PC-3 (cell line): ENCODE data around the gene CDH12. TPM values are rescaled to one million over a fixed set of nuclear protein-coding genes. Genes with fewer than 3 reads are reported as not detected.

Experiments
- ATAC-seq: fragments of 200-7000 bp; cut with Tn5 transposase; 2 replicates; pipeline ENCODE4 v1.9.1; 2020; ENCODE audit warnings: mild to moderate bottlenecking, moderate library complexity
- BruUV-seq: library from RNA; stranded (reverse); fragments of 400-500 nt; replicated peaks from 2 replicates; lab custom pipeline; 2021; lab: Mats Ljungman, UMichigan
- CTCF ChIA-PET: fragments of 300-600 bp; sonication (Branson Sonifier 250); formaldehyde crosslinking; loops from one replicate; lab custom pipeline; 2022; ENCODE audit warnings: antibody characterized with exemption; lab: Charles Lee
- POLR2A ChIA-PET: fragments of 300-600 bp; sonication (Branson Sonifier 250); formaldehyde crosslinking; loops from one replicate; lab custom pipeline; 2022; ENCODE audit warnings: antibody characterized with exemption; ENCODE audit not compliant: unreplicated experiment; lab: Charles Lee
- DNase-seq: peaks from one replicate; pipeline ENCODE4 v3.0.0-alpha.2; 2015
- H2AFZ ChIP-seq: fragments of 300-600 bp; sonication (generic); 2 replicates; pipeline ENCODE4 v1.6.0; 2016; ENCODE audit warnings: antibody characterized with exemption, low read length
- H3F3A ChIP-seq: fragments of 300-600 bp; sonication (generic); one replicate; pipeline ENCODE4 v1.6.0; 2017; ENCODE audit warnings: antibody characterized with exemption, low read length, control low read depth, mild to moderate bottlenecking; ENCODE audit not compliant: unreplicated experiment
- H3K27ac ChIP-seq: fragments of 300-600 bp; sonication (generic); 2 replicates; pipeline ENCODE4 v1.5.1; 2016; ENCODE audit warnings: mild to moderate bottlenecking, low read length
- H3K27me3 ChIP-seq: fragments of 300-600 bp; sonication (generic); 2 replicates; pipeline ENCODE4 v1.6.1; 2016; ENCODE audit warnings: low read length, mixed read lengths
- H3K36me3 ChIP-seq: fragments of 300-600 bp; sonication (generic); 2 replicates; pipeline ENCODE4 v1.6.1; 2016; ENCODE audit warnings: low read depth, mixed run types, low read length, mixed read lengths
- H3K4me1 ChIP-seq: fragments of 300-600 bp; sonication (generic); 2 replicates; pipeline ENCODE4 v1.5.1; 2016; ENCODE audit warnings: low read length; ENCODE audit not compliant: insufficient read depth
- H3K4me2 ChIP-seq: fragments of 300-600 bp; sonication (generic); 2 replicates; pipeline ENCODE4 v1.6.0; 2016; ENCODE audit warnings: low read length
- H3K4me3 ChIP-seq: fragments of 300-600 bp; sonication (generic); 2 replicates; pipeline ENCODE4 v1.5.1; 2016; ENCODE audit warnings: mild to moderate bottlenecking, low read length, mixed read lengths
- H3K79me2 ChIP-seq: fragments of 300-600 bp; sonication (generic); 2 replicates; pipeline ENCODE4 v1.6.1; 2017; ENCODE audit warnings: low read length, mixed read lengths
- H3K9ac ChIP-seq: fragments of 300-600 bp; sonication (generic); 2 replicates; pipeline ENCODE4 v1.6.0; 2016; ENCODE audit warnings: mild to moderate bottlenecking, low read length
- H3K9me2 ChIP-seq: fragments of 300-600 bp; sonication (generic); replicated peaks from 2 replicates; pipeline ENCODE4 v1.6.1; 2016; ENCODE audit warnings: mixed run types, low read length, mixed read lengths
- H3K9me3 ChIP-seq: fragments of 300-600 bp; sonication (generic); 2 replicates; pipeline ENCODE4 v1.6.1; 2016; ENCODE audit warnings: low read length, mixed read lengths
- H4K20me1 ChIP-seq: fragments of 300-600 bp; sonication (generic); 2 replicates; pipeline ENCODE4 v1.6.1; 2016; ENCODE audit warnings: low read length, mixed read lengths
- EZH2 ChIP-seq: fragments of 300-600 bp; sonication (generic); IDR thresholded peaks from one replicate; pipeline ENCODE4 v1.6.1; 2017; ENCODE audit warnings: antibody characterized with exemption, mild to moderate bottlenecking, low read length; ENCODE audit not compliant: unreplicated experiment
- EZH2phosphoT487 ChIP-seq: fragments of 300-600 bp; sonication (generic); IDR thresholded peaks from 2 replicates; pipeline ENCODE4 v1.6.1; 2018; ENCODE audit warnings: mild to moderate bottlenecking, antibody characterized with exemption, low read length, borderline replicate concordance
- intact Hi-C: fragments of 100-400 bp; cut with micrococcal nuclease; formaldehyde crosslinking; loops from 2 replicates; pipeline ENCODE4 v1.9.0; 2023
- total RNA-seq: library from RNA; depleted of rRNA; stranded (reverse); fragments of >200 nt; gene quantifications from 2 replicates; pipeline ENCODE4 v1.2.3, GENCODE V29; 2014
- TF ChIP-seq, protein P1 (sequence below): fragments of 300-600 bp; sonication (generic); conservative IDR thresholded peaks from 2 replicates; pipeline ENCODE4 v1.5.1; 2017; ENCODE audit warnings: antibody characterized with exemption, low read depth, mild to moderate bottlenecking, low read length

Gene CDH12
- total RNA-seq, 1 experiment from 2014 or later, result 0.44 TPM

DNA sequence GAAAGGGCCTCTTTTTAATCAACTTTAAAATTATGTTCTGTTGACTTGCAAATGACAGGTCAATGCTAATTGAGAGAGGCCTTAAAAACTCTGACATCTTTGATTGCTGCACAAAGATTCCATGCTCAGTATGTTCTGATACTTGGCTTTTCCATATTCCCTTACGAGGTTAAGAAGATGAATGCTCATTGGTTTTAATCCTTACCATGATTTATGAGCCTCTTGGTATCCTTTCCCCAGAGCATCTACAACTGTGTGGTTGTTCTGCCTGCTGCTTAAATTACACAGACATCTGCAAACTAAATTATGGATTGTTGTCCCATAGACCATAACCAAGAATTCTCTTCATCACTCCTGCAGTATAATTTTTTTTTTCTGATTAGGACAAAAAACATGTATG, 352.6 kb downstream of the CDH12 start:
- TF ChIP-seq EZH2, result no peak
- TF ChIP-seq, protein P1, sequence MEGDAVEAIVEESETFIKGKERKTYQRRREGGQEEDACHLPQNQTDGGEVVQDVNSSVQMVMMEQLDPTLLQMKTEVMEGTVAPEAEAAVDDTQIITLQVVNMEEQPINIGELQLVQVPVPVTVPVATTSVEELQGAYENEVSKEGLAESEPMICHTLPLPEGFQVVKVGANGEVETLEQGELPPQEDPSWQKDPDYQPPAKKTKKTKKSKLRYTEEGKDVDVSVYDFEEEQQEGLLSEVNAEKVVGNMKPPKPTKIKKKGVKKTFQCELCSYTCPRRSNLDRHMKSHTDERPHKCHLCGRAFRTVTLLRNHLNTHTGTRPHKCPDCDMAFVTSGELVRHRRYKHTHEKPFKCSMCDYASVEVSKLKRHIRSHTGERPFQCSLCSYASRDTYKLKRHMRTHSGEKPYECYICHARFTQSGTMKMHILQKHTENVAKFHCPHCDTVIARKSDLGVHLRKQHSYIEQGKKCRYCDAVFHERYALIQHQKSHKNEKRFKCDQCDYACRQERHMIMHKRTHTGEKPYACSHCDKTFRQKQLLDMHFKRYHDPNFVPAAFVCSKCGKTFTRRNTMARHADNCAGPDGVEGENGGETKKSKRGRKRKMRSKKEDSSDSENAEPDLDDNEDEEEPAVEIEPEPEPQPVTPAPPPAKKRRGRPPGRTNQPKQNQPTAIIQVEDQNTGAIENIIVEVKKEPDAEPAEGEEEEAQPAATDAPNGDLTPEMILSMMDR, result no peak
- no peak for TF ChIP-seq EZH2phosphoT487
- ChIA-PET POLR2A (no interaction called here), CTCF (no interaction called here)
- ATAC-seq, result no peak
- no peaks in the 10 kb centered on the region for H3K79me2 ChIP-seq
- no peak overlapping the region for H3K9ac ChIP-seq
- H3K4me2 ChIP-seq, result no peak overlapping the region
- no peak for DNase-seq
- H2AFZ ChIP-seq, result no peak overlapping the region
- H4K20me1 ChIP-seq, result no peaks in the 10 kb centered on the region
- H3K27ac ChIP-seq, result no peak overlapping the region
- no peaks in the 10 kb centered on the region for H3K4me1 ChIP-seq
- H3K36me3 ChIP-seq, result no peaks in the 10 kb centered on the region
- H3K9me3 ChIP-seq, result no peaks in the 10 kb centered on the region
- H3F3A ChIP-seq, result no peaks in the 10 kb centered on the region
- intact Hi-C loops, result no loop called here
- H3K27me3 ChIP-seq, result no peaks in the 10 kb centered on the region
- no peaks in the 10 kb centered on the region for H3K9me2 ChIP-seq
- no TSS peak for BruUV-seq
- no peak overlapping the region for H3K4me3 ChIP-seq

DNA sequence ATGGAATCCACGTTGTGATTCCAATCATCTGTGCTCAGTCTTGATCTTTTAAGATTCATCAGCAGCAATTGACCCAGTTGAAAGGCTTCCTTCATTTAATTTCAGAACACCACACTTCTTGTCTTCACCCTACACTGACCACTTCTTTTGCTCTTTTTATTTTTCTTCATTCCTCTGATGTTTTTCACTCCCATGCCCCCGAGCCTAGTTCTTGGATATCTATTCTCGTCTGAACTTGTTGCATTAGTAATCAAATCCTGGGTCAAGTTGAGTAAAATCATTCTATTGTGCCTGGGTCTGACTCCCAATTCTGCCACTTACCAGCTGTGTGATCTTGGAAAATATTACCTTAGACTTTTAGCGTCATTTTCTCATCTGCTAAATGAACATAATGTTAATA, 356.5 kb downstream of the CDH12 start:
- no peaks in the 10 kb centered on the region for H3F3A ChIP-seq
- H3K4me1 ChIP-seq, result no peaks in the 10 kb centered on the region
- no TSS peak for BruUV-seq
- H3K9ac ChIP-seq, result no peak overlapping the region
- DNase-seq (no peak), ATAC-seq (no peak)
- H3K36me3 ChIP-seq, result no peaks in the 10 kb centered on the region
- H3K27ac ChIP-seq, result no peak overlapping the region
- 0 out of 2 replicates have a peak, but pooled peaks cover 3% of the 10 kb centered on the region for H3K9me3 ChIP-seq
- CTCF ChIA-PET, result no interaction called here
- H3K27me3 ChIP-seq, result no peaks in the 10 kb centered on the region
- H4K20me1 ChIP-seq, result no peaks in the 10 kb centered on the region
- H3K4me2 ChIP-seq, result no peak overlapping the region
- no peaks in the 10 kb centered on the region for H3K79me2 ChIP-seq
- TF ChIP-seq, protein P1, result no peak
- no peak for TF ChIP-seq EZH2phosphoT487
- TF ChIP-seq EZH2, result no peak
- H3K9me2 ChIP-seq, result no peaks in the 10 kb centered on the region
- POLR2A ChIA-PET, result interaction anchor here (0.7 kb wide), 1 partner anchor 96 kb away, joined by 5 read pairs; no protein-coding TSS in a partner anchor
- intact Hi-C loops, result no loop called here
- H2AFZ ChIP-seq, result no peak overlapping the region
- H3K4me3 ChIP-seq, result no peak overlapping the region

DNA sequence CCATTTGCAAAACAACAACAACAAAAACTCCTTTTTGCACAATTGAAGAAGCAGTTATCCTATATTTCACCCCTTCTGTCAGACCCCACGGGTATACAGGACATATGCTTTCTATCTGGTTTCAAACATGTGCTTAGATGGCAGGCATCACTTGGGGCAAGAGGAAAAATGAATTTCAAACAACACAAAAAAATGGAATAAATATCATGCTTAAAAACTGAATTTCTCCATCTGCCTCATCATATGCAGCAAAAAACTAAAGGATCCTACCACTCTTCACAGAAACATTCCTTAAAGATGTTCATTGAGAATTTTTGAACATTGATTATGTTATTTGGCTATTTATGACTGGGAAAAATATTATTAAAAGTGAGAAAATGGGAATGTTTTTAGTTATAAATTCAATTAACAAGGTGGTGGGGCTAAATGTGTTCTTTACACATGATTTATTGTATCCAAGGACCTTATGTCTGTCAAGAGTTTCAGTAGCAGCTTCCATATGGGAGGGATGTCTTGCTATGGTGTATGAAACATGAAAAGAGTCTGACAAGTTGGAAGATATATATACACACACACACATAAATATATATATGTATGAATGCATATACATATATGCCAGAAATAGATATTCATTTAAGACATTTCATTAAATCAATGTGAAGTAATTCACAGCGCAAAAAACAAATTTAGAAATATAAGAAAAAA, 358.0 kb downstream of the CDH12 start:
- no peak for ATAC-seq

More for the DNA sequence above, 358.0 kb downstream of the CDH12 start:
- POLR2A ChIA-PET, result no interaction called here
- H3K4me1 ChIP-seq, result no peaks in the 10 kb centered on the region
- intact Hi-C loops, result no loop called here
- no peaks in the 10 kb centered on the region for H3K79me2 ChIP-seq
- no peaks in the 10 kb centered on the region for H3K27me3 ChIP-seq
- no peak overlapping the region for H2AFZ ChIP-seq
- H4K20me1 ChIP-seq, result no peaks in the 10 kb centered on the region
- TF ChIP-seq, protein P1, result no peak
- no peak for TF ChIP-seq EZH2phosphoT487
- no peak for TF ChIP-seq EZH2
- no peak overlapping the region for H3K27ac ChIP-seq
- no peak for DNase-seq
- no peak overlapping the region for H3K4me3 ChIP-seq
- H3F3A ChIP-seq, result no peaks in the 10 kb centered on the region
- no peaks in the 10 kb centered on the region for H3K9me2 ChIP-seq
- CTCF ChIA-PET, result no interaction called here
- no TSS peak for BruUV-seq
- no peaks in the 10 kb centered on the region for H3K36me3 ChIP-seq
- H3K9me3 ChIP-seq, result 0 out of 2 replicates have a peak, but pooled peaks cover 3% of the 10 kb centered on the region
- H3K4me2 ChIP-seq, result no peak overlapping the region
- no peak overlapping the region for H3K9ac ChIP-seq
